Smooth muscle cell of bladder (primary cell): ENCODE data around the gene FOXN1. TPM values are rescaled to one million over a fixed set of nuclear protein-coding genes. Genes with fewer than 3 reads are reported as not detected.

ENCODE experiments used
- total RNA-seq: library from RNA; depleted of rRNA; stranded (reverse); fragments of >200 nt; gene quantifications from 2 replicates; pipeline ENCODE4 v1.2.3, GENCODE V29; 2014

Gene FOXN1, protein sequence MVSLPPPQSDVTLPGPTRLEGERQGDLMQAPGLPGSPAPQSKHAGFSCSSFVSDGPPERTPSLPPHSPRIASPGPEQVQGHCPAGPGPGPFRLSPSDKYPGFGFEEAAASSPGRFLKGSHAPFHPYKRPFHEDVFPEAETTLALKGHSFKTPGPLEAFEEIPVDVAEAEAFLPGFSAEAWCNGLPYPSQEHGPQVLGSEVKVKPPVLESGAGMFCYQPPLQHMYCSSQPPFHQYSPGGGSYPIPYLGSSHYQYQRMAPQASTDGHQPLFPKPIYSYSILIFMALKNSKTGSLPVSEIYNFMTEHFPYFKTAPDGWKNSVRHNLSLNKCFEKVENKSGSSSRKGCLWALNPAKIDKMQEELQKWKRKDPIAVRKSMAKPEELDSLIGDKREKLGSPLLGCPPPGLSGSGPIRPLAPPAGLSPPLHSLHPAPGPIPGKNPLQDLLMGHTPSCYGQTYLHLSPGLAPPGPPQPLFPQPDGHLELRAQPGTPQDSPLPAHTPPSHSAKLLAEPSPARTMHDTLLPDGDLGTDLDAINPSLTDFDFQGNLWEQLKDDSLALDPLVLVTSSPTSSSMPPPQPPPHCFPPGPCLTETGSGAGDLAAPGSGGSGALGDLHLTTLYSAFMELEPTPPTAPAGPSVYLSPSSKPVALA
- total RNA-seq, result not detected in 2 replicates

DNA sequence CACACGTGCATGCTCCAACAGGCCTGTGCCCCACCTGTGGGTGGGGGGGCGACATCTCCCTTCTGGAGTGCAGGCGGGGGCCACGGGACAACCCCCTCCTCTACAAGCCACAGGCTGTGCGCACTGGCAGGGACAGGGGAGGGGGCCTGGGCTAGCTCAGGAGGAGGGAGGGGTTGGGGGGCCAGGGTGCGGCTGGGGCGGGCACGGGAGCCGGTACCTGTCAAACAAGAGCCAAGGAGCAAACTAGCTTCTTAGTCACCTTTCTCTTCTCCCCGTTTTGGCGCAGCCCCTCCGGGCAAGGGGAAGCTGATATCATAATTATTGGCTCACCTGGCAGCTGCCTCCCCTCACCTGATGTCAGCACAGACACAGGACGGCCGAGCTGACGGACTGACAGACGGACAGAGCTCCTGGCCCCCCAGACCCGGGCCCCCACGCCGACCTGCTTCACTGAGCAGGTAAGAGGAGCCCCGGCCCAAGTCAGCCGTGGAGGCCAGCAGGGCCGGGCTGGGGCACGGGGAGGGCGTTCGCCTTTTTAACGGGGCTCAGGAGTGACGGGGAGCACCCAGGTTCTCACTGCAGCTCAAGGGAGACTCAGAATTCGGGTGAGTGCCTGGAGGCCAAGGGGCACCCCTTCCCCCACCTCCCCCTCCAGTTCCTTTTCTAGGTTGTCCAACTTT lies at the start of gene FOXN1:
FOXN1 (plus strand) TSS at position 363 of the 680 bp plus-strand sequence. CDS start 17,622 bp downstream, outside the sequence.

DNA sequence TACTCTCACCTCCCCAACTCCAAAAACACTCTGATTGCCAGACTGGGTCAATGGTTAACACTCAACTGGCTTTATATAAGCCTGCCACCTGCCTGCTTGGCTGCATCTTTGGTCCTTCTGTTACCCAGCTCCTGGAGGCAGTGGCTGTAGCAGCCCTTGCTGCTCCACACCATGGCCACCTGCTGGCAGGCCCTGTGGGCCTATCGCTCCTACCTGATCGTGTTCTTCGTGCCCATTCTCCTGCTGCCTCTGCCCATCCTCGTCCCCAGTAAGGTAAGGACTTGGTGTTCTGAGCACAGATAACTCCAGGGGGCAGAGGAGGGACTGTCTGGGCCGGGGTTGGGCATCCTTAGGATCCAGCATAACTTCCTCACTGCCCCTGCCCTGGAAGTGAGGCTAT lies 32.6 kb upstream of the FOXN1 start, which contains the start of gene SLC13A2:
SLC13A2 (plus strand) TSS at position 103 of the 400 bp plus-strand sequence; CDS start at position 172, 69 bp downstream.

DNA sequence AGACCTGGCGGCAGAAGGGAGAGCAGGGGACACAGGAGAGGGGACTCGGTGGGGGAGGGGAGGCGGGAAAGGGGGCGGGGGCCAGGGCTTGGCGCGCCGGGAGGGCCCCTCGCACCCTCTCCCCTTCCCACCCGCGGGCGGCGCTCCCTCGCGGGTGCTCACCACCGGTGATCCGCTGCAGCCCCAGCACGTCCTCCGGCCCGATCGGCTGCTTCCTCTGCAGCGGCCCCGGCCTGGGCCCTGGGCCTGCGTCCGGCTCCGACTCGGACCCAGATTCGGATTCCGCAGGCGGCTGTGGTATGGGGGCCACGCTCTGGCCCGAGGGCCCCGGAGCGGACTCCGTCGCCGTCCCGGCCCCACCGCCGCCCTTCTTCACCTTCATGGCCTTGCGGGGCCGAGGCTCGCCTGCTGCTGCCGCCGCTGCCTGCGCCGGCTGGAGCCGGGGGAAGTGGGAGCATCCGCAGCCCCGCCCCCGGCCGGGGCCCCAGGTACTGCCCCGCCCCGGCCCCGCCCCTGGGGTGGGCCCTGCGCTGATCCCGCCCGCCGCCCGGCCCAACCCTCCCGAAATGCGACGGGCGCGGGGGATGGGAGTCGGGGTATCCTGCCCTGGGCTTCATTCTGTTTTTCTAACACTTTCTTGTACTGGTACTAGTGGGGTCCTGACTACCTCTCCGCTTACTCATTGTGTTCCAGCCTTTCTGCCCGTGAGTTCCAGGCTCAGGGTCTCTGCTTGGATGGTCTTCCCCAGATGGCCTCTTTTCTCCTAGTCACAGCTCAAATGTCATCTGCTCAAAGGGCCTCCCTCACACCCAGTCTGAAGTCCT lies 46.2 kb downstream of the FOXN1 start, which contains the start of gene UNC119:
UNC119 (minus strand) TSS at position 449 of the 824 bp plus-strand sequence; CDS start at position 382, 67 bp downstream.

DNA sequence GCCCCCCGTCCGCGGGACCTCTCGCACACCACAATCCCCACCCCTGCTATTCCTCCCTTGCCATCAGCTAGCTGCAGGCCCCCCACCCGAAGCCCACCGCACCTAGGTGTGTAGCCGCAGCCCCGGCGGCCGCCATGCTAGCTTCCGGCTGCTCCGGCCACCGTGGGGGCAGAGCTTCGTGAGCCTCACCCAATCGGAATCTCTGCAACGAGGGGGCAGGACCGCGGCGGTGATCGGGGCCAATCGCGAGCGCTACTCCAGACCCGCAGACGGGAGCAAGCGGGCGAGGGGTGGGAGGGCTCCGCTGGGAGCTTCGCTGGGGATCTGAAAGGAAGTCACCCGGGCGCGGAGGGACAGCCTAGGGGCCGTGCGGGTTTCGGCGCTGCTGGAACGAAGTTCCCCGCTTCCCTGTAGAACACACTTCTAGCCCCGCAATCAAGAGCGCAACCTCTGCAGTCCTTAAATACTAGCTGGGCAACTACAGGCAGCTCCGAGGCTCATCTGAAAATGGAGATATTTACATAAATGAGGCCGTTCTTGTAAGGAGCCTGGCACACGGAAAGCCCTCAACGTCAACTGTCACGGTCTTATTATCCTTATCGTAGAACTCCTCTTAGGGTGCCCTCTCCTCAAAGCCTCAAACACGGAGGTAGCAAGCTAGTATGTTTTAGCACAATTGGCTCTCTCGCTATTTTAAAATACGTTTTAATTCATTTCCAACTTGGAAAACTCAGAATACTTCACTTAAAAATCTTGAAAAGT lies 65.4 kb downstream of the FOXN1 start, which contains the start of gene PIGS:
PIGS (minus strand) TSS at position 164 of the 762 bp plus-strand sequence; CDS start at position 136, 28 bp downstream.

DNA sequence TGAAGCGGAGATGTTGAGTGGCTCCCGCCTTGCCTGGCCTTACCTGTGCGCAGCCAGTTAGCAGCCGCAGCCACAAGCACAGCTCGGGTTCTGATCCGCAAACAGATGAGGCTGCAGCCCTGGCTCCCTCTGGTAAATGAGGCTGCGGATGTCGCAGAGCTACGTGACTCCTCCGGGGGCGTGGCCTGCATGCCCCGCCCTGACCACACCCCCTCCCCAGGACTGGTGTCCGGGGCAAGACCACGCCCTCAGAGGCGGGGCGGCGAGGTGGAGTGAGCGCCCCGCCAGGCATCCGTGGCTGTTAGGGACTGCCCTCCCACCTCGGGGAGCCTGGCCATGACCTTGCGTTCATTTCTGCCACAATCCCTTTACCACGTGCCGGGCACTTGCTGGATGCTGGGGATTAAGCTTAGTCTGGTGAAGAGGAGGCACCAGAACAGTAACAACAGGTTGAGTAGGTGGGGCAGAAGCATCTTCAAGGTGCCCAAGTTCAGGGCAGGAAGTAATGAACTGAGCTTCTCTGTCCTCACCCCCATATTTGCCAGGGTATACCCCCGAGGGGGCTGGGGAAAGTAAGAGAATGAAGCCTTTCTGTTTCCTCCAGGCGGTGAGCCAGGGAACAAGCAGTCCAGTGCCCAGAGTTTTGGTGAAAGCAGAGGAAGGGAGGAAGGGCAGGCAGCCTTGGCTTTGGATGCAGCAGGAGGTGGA lies 70.8 kb downstream of the FOXN1 start, which contains the start of gene ALDOC:
ALDOC (minus strand) TSS at position 138 of the 708 bp plus-strand sequence. CDS start 1,363 bp downstream, outside the sequence.

Other genes with a start within 250 kb of the FOXN1 start
- gene TMEM97, start 187.1 kb upstream of the FOXN1 start, total RNA-seq, result 25.1 and 31.3 TPM in 2 replicates
- gene IFT20, start 170.9 kb upstream of the FOXN1 start, total RNA-seq, result 73.0 and 75.2 TPM in 2 replicates
- 24.6 and 26.7 TPM in 2 replicates for gene TNFAIP1, start 170.6 kb upstream of the FOXN1 start, total RNA-seq
- 76.9 and 80.8 TPM in 2 replicates for gene POLDIP2, start 148.8 kb upstream of the FOXN1 start, total RNA-seq
- gene SEBOX, start 141.1 kb upstream of the FOXN1 start, total RNA-seq, result not detected in 2 replicates
- gene VTN, start 136.0 kb upstream of the FOXN1 start, total RNA-seq, result 13.4 and 19.1 TPM in 2 replicates
- 6.5 and 10.5 TPM in 2 replicates for gene SARM1, start 134.7 kb upstream of the FOXN1 start, total RNA-seq
- 5.1 and 7.0 TPM in 2 replicates for gene SLC46A1, start 100.1 kb upstream of the FOXN1 start, total RNA-seq
- gene SLC13A2, start 32.7 kb upstream of the FOXN1 start, total RNA-seq, result not detected in 2 replicates
- gene UNC119, start 46.3 kb downstream of the FOXN1 start, total RNA-seq, result 24.7 and 33.0 TPM in 2 replicates
- 47.4 and 48.5 TPM in 2 replicates for gene PIGS, start 65.2 kb downstream of the FOXN1 start, total RNA-seq
- gene ALDOC, start 70.5 kb downstream of the FOXN1 start, total RNA-seq, result 121 and 159 TPM in 2 replicates
- gene SPAG5, start 92.7 kb downstream of the FOXN1 start, total RNA-seq, result 4.7 and 5.4 TPM in 2 replicates
- gene RSKR, start 107.8 kb downstream of the FOXN1 start, total RNA-seq, result 4.4 and 4.6 TPM in 2 replicates
- gene BLTP2, start 138.8 kb downstream of the FOXN1 start, total RNA-seq, result 123 and 171 TPM in 2 replicates
- gene SDF2, start 155.6 kb downstream of the FOXN1 start, total RNA-seq, result 65.4 and 81.8 TPM in 2 replicates
- 42.8 and 52.9 TPM in 2 replicates for gene SUPT6H, start 155.9 kb downstream of the FOXN1 start, total RNA-seq
- gene PROCA1, start 205.5 kb downstream of the FOXN1 start, total RNA-seq, result 1.0 and 1.1 TPM in 2 replicates
- gene RAB34, start 211.5 kb downstream of the FOXN1 start, total RNA-seq, result 190 and 212 TPM in 2 replicates
- 979 and 1,044 TPM in 2 replicates for gene RPL23A, start 213.6 kb downstream of the FOXN1 start, total RNA-seq
- gene TLCD1, start 219.9 kb downstream of the FOXN1 start, total RNA-seq, result 4.3 and 7.5 TPM in 2 replicates
- 3.0 and 3.8 TPM in 2 replicates for gene NEK8, start 222.4 kb downstream of the FOXN1 start, total RNA-seq
- gene TRAF4, start 237.7 kb downstream of the FOXN1 start, total RNA-seq, result 16.2 and 24.2 TPM in 2 replicates